Liver (tissue), 9 donors: ENCODE data around the gene OR9G1. TPM values are rescaled to one million over a fixed set of nuclear protein-coding genes. Genes with fewer than 3 reads are reported as not detected.

ENCODE experiments used
- DNase-seq: peaks from one replicate; pipeline ENCODE4 v3.0.0-alpha.2; 2017; ENCODE audit warnings: low spot score
- H3K27ac ChIP-seq, 2 donors: one replicate each; pipeline ENCODE4 v1.7.0; 2013; ENCODE audit warnings: inconsistent platforms in 2 of 2, low read length in 2 of 2, control low read depth in 1 of 2, low read depth in 1 of 2, mild to moderate bottlenecking in 1 of 2
- H3K27me3 ChIP-seq, 4 donors: one replicate each; pipeline versions ENCODE4 v1.6.1 to v1.7.0; 2013; ENCODE audit warnings: low read length in 3 of 4, inconsistent platforms in 1 of 4, mild to moderate bottlenecking in 1 of 4, moderate library complexity in 1 of 4; ENCODE audit not compliant: control insufficient read depth in 4 of 4, insufficient read depth in 4 of 4
- H3K36me3 ChIP-seq, 4 donors: one replicate each; pipeline versions ENCODE4 v1.6.1 to v1.7.0; 2013; ENCODE audit warnings: low read length in 3 of 4, mild to moderate bottlenecking in 3 of 4, low read depth in 1 of 4, moderate library complexity in 1 of 4; ENCODE audit not compliant: control insufficient read depth in 4 of 4, insufficient read depth in 3 of 4
- H3K4me1 ChIP-seq, 4 donors: one replicate each; pipeline versions ENCODE4 v1.6.1 to v1.7.0; 2013; ENCODE audit warnings: low read length in 3 of 4, mild to moderate bottlenecking in 3 of 4, moderate library complexity in 1 of 4; ENCODE audit not compliant: control insufficient read depth in 4 of 4, insufficient read depth in 4 of 4
- H3K4me3 ChIP-seq, 3 donors: one replicate each; pipeline versions ENCODE4 v1.6.1 to v1.7.0; 2013; ENCODE audit warnings: low read length in 3 of 3, control low read depth in 1 of 3, low read depth in 1 of 3, mild to moderate bottlenecking in 1 of 3
- H3K9ac ChIP-seq, 2 donors: one replicate each; pipeline ENCODE4 v1.7.0; 2013; ENCODE audit warnings: low read length in 2 of 2, mild to moderate bottlenecking in 2 of 2, moderate library complexity in 2 of 2, control low read depth in 1 of 2, low read depth in 1 of 2
- H3K9me3 ChIP-seq, 4 donors: one replicate each; pipeline versions ENCODE4 v1.6.1 to v1.7.0; 2013; ENCODE audit warnings: low read length in 3 of 4; ENCODE audit not compliant: control insufficient read depth in 4 of 4
- EGR1 ChIP-seq, 2 donors: IDR thresholded peaks; 2 replicates each; pipeline ENCODE4 v1.6.1; 2016 to 2018; ENCODE audit warnings: antibody characterized with exemption in 2 of 2, low read depth in 2 of 2
- FOXA1 ChIP-seq: IDR thresholded peaks from 2 replicates; pipeline ENCODE4 v1.6.1; 2016; ENCODE audit warnings: antibody characterized with exemption
- FOXA2 ChIP-seq: IDR thresholded peaks from 2 replicates; pipeline ENCODE4 v1.6.1; 2016; ENCODE audit warnings: antibody characterized with exemption
- GABPA ChIP-seq, 2 donors: IDR thresholded peaks in 1 of 2; conservative IDR thresholded peaks in 1 of 2; 2 replicates each; pipeline ENCODE4 v1.6.1; 2016; ENCODE audit warnings: antibody characterized with exemption in 2 of 2, mild to moderate bottlenecking in 1 of 2, moderate library complexity in 1 of 2
- HNF4A ChIP-seq, 2 donors: conservative IDR thresholded peaks; 2 replicates each; pipeline ENCODE4 v1.6.1; 2016; ENCODE audit warnings: antibody characterized with exemption in 2 of 2, mild to moderate bottlenecking in 2 of 2
- HNF4G ChIP-seq: IDR thresholded peaks from 2 replicates; pipeline ENCODE4 v1.6.1; 2016; ENCODE audit warnings: antibody characterized with exemption
- JUND ChIP-seq, 2 donors: IDR thresholded peaks; 2 replicates each; pipeline ENCODE4 v1.6.1; 2016; ENCODE audit warnings: antibody characterized with exemption in 2 of 2
- NR2F2 ChIP-seq: IDR thresholded peaks from 2 replicates; pipeline ENCODE4 v1.6.1; 2016; ENCODE audit warnings: antibody characterized with exemption
- RAD21 ChIP-seq, 2 donors: IDR thresholded peaks; 2 replicates each; pipeline ENCODE4 v1.6.1; 2016; ENCODE audit warnings: antibody characterized with exemption in 2 of 2, mild to moderate bottlenecking in 2 of 2
- RXRA ChIP-seq, 2 donors: IDR thresholded peaks; 2 replicates each; pipeline ENCODE4 v1.6.1; 2017 to 2018; ENCODE audit warnings: antibody characterized with exemption in 2 of 2, mild to moderate bottlenecking in 1 of 2
- SP1 ChIP-seq: IDR thresholded peaks from 2 replicates; pipeline ENCODE4 v1.6.1; 2018; ENCODE audit warnings: antibody characterized with exemption, mild to moderate bottlenecking
- TAF1 ChIP-seq: conservative IDR thresholded peaks from 2 replicates; pipeline ENCODE4 v1.6.1; 2016; ENCODE audit warnings: antibody characterized with exemption, mild to moderate bottlenecking
- YY1 ChIP-seq: IDR thresholded peaks from 2 replicates; pipeline ENCODE4 v1.6.1; 2016; ENCODE audit warnings: antibody characterized with exemption, mild to moderate bottlenecking
- WGBS: extraction: QIAGEN DNeasy Blood & Tissue Kit; methylation state at CpG from one replicate; pipeline ENCODE4 v1.1.7; 2013; 5-methylcytosine and 5-hydroxymethylcytosine counted together
- polyA plus RNA-seq, 2 donors: library from polyadenylated mRNA; stranded (reverse) in 1 of 2; unstranded in 1 of 2; fragments of 200-250 nt in 1 of 2; fragments of >200 nt in 1 of 2; fragmentation: Nextera tagmentation in 1 of 2; extraction: Ambion mirVana in 1 of 2; gene quantifications; one replicate each; pipeline versions ENCODE4 v1.2.1 to v1.2.3, GENCODE V29; 2013 to 2015
- total RNA-seq, 2 donors: library from RNA; depleted of rRNA; stranded (reverse); fragments of >200 nt; gene quantifications; one replicate each; pipeline ENCODE4 v1.2.3, GENCODE V29; 2014
- TF ChIP-seq, protein P1 (sequence below): IDR thresholded peaks from 2 replicates; pipeline ENCODE4 v1.6.1; 2016; ENCODE audit warnings: antibody characterized with exemption
- TF ChIP-seq, protein P2 (sequence below): IDR thresholded peaks from 2 replicates; pipeline ENCODE4 v1.6.1; 2016; ENCODE audit warnings: antibody characterized with exemption
- TF ChIP-seq, protein P3 (sequence below): IDR thresholded peaks from 2 replicates; pipeline ENCODE4 v1.6.1; 2016; ENCODE audit warnings: antibody characterized with exemption, mild to moderate bottlenecking
- TF ChIP-seq, protein P4 (sequence below): IDR thresholded peaks from 2 replicates; pipeline ENCODE4 v1.6.1; 2016; ENCODE audit warnings: antibody characterized with exemption
- donor health status: healthy.
- donor health status: healthy.
- donor health status: healthy.
- donor health status: healthy.
- donor health status: healthy.

The OR9G1 gene
- total and polyA plus RNA-seq, 4 donors, result not detected

DNA sequence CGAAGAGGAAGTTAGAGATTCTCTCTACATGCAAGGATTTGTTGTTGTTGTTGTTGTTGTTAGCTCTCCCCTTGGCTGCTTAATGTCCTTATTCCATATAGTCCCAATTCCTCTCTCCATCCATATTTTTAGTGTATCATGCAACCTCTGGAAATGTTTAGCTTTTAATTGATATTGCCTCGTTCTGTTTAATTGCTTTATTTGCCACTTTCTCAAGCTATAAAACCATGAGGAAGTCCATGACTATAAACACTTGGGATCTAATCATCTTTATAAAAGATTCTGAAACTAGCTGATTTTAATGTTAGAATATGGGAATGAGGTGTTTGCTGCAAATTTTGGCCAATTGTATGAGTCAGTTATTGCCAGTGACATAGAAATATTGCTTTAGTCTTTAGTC lies 5.5 kb upstream of the OR9G1 start (continued):
- TF ChIP-seq RXRA (IDR thresholded peaks at IDR 0.05) (no peak), RAD21 (IDR thresholded peaks at IDR 0.05) (no peak), YY1 (no peak), JUND (IDR thresholded peaks at IDR 0.05) (no peak)
- TF ChIP-seq, protein P1, sequence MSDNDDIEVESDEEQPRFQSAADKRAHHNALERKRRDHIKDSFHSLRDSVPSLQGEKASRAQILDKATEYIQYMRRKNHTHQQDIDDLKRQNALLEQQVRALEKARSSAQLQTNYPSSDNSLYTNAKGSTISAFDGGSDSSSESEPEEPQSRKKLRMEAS, result no peak

DNA sequence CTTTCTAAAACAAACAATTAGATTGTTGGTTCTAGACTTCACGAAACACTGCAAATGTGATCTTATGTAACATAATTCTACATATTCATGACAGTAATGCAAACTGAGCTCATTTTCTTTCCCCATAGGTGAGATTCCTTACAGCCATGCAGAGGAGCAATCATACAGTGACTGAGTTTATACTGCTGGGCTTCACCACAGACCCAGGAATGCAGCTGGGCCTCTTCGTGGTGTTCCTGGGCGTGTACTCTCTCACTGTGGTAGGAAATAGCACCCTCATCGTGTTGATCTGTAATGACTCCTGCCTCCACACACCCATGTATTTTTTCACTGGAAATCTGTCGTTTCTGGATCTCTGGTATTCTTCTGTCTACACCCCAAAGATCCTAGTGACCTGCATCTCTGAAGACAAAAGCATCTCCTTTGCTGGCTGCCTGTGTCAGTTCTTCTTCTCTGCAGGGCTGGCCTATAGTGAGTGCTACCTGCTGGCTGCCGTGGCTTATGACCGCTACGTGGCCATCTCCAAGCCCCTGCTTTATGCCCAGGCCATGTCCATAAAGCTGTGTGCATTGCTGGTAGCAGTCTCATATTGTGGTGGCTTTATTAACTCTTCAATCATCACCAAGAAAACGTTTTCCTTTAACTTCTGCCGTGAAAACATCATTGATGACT lies 1.5 kb downstream of the OR9G1 start:
- no peak for TF ChIP-seq TAF1
- TF ChIP-seq, protein P1, result no peak
- TF ChIP-seq HNF4A (conservative IDR thresholded peaks at IDR 0.05), result no peak
- TF ChIP-seq FOXA1, result no peak
- no peak for TF ChIP-seq HNF4G
- no peak for TF ChIP-seq EGR1 (IDR thresholded peaks at IDR 0.05; ENCODE audit: low read depth in 2 of 2)
- TF ChIP-seq, protein P2, sequence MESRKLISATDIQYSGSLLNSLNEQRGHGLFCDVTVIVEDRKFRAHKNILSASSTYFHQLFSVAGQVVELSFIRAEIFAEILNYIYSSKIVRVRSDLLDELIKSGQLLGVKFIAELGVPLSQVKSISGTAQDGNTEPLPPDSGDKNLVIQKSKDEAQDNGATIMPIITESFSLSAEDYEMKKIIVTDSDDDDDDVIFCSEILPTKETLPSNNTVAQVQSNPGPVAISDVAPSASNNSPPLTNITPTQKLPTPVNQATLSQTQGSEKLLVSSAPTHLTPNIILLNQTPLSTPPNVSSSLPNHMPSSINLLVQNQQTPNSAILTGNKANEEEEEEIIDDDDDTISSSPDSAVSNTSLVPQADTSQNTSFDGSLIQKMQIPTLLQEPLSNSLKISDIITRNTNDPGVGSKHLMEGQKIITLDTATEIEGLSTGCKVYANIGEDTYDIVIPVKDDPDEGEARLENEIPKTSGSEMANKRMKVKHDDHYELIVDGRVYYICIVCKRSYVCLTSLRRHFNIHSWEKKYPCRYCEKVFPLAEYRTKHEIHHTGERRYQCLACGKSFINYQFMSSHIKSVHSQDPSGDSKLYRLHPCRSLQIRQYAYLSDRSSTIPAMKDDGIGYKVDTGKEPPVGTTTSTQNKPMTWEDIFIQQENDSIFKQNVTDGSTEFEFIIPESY, result no peak
- no peak for TF ChIP-seq SP1
- TF ChIP-seq NR2F2, result no peak
- TF ChIP-seq GABPA (IDR thresholded peaks at IDR 0.05 in 1 of 2, conservative IDR thresholded peaks at IDR 0.05 in 1 of 2), result no peak
- no peak for TF ChIP-seq FOXA2
- TF ChIP-seq, protein P3, sequence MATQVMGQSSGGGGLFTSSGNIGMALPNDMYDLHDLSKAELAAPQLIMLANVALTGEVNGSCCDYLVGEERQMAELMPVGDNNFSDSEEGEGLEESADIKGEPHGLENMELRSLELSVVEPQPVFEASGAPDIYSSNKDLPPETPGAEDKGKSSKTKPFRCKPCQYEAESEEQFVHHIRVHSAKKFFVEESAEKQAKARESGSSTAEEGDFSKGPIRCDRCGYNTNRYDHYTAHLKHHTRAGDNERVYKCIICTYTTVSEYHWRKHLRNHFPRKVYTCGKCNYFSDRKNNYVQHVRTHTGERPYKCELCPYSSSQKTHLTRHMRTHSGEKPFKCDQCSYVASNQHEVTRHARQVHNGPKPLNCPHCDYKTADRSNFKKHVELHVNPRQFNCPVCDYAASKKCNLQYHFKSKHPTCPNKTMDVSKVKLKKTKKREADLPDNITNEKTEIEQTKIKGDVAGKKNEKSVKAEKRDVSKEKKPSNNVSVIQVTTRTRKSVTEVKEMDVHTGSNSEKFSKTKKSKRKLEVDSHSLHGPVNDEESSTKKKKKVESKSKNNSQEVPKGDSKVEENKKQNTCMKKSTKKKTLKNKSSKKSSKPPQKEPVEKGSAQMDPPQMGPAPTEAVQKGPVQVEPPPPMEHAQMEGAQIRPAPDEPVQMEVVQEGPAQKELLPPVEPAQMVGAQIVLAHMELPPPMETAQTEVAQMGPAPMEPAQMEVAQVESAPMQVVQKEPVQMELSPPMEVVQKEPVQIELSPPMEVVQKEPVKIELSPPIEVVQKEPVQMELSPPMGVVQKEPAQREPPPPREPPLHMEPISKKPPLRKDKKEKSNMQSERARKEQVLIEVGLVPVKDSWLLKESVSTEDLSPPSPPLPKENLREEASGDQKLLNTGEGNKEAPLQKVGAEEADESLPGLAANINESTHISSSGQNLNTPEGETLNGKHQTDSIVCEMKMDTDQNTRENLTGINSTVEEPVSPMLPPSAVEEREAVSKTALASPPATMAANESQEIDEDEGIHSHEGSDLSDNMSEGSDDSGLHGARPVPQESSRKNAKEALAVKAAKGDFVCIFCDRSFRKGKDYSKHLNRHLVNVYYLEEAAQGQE, result no peak
- H3K9me3 ChIP-seq, result no peaks in the 10 kb centered on the region
- H3K4me1 ChIP-seq, result no peaks in the 10 kb centered on the region
- 55% methylated on average over 10 of the region's 10 CpGs for WGBS
- H3K9ac ChIP-seq, result no peak overlapping the region
- H3K36me3 ChIP-seq, result no peaks in the 10 kb centered on the region
- no peaks in the 10 kb centered on the region for H3K27me3 ChIP-seq
- DNase-seq, result no peak
- H3K27ac ChIP-seq, result no peak overlapping the region
- H3K4me3 ChIP-seq, result no peak overlapping the region

DNA sequence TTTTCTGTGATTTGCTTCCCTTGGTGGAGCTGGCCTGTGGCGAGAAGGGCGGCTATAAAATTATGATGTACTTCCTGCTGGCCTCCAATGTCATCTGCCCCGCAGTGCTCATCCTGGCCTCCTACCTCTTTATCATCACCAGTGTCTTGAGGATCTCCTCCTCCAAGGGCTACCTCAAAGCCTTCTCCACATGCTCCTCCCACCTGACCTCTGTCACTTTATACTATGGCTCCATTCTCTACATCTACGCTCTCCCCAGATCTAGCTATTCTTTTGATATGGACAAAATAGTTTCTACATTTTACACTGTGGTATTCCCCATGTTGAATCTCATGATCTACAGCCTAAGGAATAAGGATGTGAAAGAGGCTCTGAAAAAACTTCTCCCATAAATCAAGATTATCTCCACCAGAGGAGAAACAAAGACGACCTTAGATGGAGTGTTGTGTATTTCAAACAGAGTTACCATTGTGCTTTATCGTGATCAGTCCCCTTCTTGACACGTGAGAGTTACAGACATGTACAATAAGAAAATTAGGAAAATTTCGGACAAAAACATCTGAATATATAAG lies 2.1 kb downstream of the OR9G1 start:
- H3K27ac ChIP-seq, result no peak overlapping the region
- DNase-seq, result no peak
- TF ChIP-seq, protein P2, result no peak
- no peak for TF ChIP-seq JUND (IDR thresholded peaks at IDR 0.05)
- TF ChIP-seq, protein P1, result no peak
- TF ChIP-seq TAF1, result no peak
- TF ChIP-seq, protein P4, sequence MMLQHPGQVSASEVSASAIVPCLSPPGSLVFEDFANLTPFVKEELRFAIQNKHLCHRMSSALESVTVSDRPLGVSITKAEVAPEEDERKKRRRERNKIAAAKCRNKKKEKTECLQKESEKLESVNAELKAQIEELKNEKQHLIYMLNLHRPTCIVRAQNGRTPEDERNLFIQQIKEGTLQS, result no peak
- no peaks in the 10 kb centered on the region for H3K36me3 ChIP-seq
- no peaks in the 10 kb centered on the region for H3K4me1 ChIP-seq
- WGBS, result 65% methylated on average over 8 of the region's 8 CpGs
- H3K4me3 ChIP-seq, result no peak overlapping the region
- no peak overlapping the region for H3K9ac ChIP-seq
- no peaks in the 10 kb centered on the region for H3K9me3 ChIP-seq
- H3K27me3 ChIP-seq, result no peaks in the 10 kb centered on the region
